Neural crest cell (in vitro differentiated cells): ENCODE data around the gene GNGT2. TPM values are rescaled to one million over a fixed set of nuclear protein-coding genes. Genes with fewer than 3 reads are reported as not detected.

Source experiments
- DNase-seq: peaks from one replicate; pipeline ENCODE4 v3.0.0; 2021; ENCODE audit warnings: low read depth, mixed read lengths, low spot score
- H3K27ac Mint-ChIP-seq: one replicate; pipeline ENCODE4 v1.8.0; 2021; ENCODE audit warnings: mild to moderate bottlenecking, mixed read lengths; ENCODE audit not compliant: unreplicated experiment
- H3K27me3 Mint-ChIP-seq: 2 replicates; pipeline ENCODE4 v1.8.0; 2021; ENCODE audit warnings: low read depth, mild to moderate bottlenecking, mixed read lengths
- H3K36me3 Mint-ChIP-seq: 2 replicates; pipeline ENCODE4 v1.8.0; 2021; ENCODE audit warnings: low read depth, mild to moderate bottlenecking, mixed read lengths
- H3K4me1 Mint-ChIP-seq: 2 replicates; pipeline ENCODE4 v1.8.0; 2021; ENCODE audit warnings: mixed read lengths
- H3K4me3 Mint-ChIP-seq: one replicate; pipeline ENCODE4 v1.8.0; 2021; ENCODE audit warnings: mild to moderate bottlenecking, mixed read lengths
- H3K9me3 Mint-ChIP-seq: 2 replicates; pipeline ENCODE4 v1.8.0; 2021; ENCODE audit warnings: mixed read lengths
- total RNA-seq: library from RNA; stranded (reverse); gene quantifications from 2 replicates; pipeline ENCODE4 v1.2.1, GENCODE V29; 2021
- TF ChIP-seq, protein P1 (sequence below): fragments of 200-600 bp; sonication (generic); conservative IDR thresholded peaks from 2 replicates; pipeline ENCODE4 v1.5.0; 2021; ENCODE audit warnings: antibody characterized with exemption, mild to moderate bottlenecking

The GNGT2 gene
- total RNA-seq, 1 donor from 2014 or later: not detected

DNA sequence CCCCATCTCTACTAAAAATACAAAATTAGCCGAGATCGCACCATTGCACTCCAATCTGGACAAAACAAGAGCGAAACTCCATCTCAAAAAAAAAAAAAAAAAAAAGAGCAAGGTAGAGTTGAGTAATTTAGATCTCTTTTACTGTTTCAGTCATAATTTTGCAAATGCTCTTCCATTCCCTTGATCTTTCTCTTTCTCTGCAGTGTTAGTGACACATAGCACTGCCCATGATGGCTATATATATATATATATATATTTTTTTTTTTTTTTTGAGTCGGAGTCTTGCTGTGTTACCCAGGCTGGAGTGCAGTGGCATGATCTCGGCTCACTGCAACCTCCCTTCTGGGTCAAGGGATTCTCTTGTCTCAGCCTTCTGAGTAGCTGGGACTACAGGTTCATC lies 32.4 kb upstream of the GNGT2 start:
- no peak overlapping the region for H3K27ac Mint-ChIP-seq
- peaks cover 7% of the 10 kb centered on the region for H3K27me3 Mint-ChIP-seq
- DNase-seq: no peak
- no peaks in the 10 kb centered on the region for H3K4me1 Mint-ChIP-seq
- H3K4me3 Mint-ChIP-seq: no peak overlapping the region
- no peaks in the 10 kb centered on the region for H3K9me3 Mint-ChIP-seq
- no peaks in the 10 kb centered on the region for H3K36me3 Mint-ChIP-seq
- TF ChIP-seq, protein P1, sequence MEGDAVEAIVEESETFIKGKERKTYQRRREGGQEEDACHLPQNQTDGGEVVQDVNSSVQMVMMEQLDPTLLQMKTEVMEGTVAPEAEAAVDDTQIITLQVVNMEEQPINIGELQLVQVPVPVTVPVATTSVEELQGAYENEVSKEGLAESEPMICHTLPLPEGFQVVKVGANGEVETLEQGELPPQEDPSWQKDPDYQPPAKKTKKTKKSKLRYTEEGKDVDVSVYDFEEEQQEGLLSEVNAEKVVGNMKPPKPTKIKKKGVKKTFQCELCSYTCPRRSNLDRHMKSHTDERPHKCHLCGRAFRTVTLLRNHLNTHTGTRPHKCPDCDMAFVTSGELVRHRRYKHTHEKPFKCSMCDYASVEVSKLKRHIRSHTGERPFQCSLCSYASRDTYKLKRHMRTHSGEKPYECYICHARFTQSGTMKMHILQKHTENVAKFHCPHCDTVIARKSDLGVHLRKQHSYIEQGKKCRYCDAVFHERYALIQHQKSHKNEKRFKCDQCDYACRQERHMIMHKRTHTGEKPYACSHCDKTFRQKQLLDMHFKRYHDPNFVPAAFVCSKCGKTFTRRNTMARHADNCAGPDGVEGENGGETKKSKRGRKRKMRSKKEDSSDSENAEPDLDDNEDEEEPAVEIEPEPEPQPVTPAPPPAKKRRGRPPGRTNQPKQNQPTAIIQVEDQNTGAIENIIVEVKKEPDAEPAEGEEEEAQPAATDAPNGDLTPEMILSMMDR: no peak

GRCh38 chr17:49241692-49242397 lies 31.5 kb upstream of the GNGT2 start:
- no peak for DNase-seq
- Mint-ChIP-seq H3K4me1 (no peaks in the 10 kb centered on the region), H3K36me3 (no peaks in the 10 kb centered on the region), H3K27ac (no peak overlapping the region), H3K27me3 (peaks cover 7% of the 10 kb centered on the region), H3K4me3 (no peak overlapping the region), H3K9me3 (no peaks in the 10 kb centered on the region)
- TF ChIP-seq, protein P1: no peak

GRCh38 chr17:49241040-49241439 lies 30.7 kb upstream of the GNGT2 start:
- H3K9me3 Mint-ChIP-seq: no peaks in the 10 kb centered on the region
- no peak for DNase-seq
- H3K27ac Mint-ChIP-seq: no peak overlapping the region
- H3K4me1 Mint-ChIP-seq: no peaks in the 10 kb centered on the region
- H3K27me3 Mint-ChIP-seq: peaks cover 7% of the 10 kb centered on the region
- TF ChIP-seq, protein P1: no peak
- H3K4me3 Mint-ChIP-seq: no peak overlapping the region
- H3K36me3 Mint-ChIP-seq: no peaks in the 10 kb centered on the region

GRCh38 chr17:49240619-49241018 lies 30.2 kb upstream of the GNGT2 start:
- Mint-ChIP-seq H3K27me3 (peaks cover 11% of the 10 kb centered on the region), H3K27ac (no peak overlapping the region)
- TF ChIP-seq, protein P1: no peak

GRCh38 chr17:49239963-49240362 lies 29.6 kb upstream of the GNGT2 start:
- no peak overlapping the region for H3K27ac Mint-ChIP-seq
- TF ChIP-seq, protein P1: no peak
- H3K4me1 Mint-ChIP-seq: no peaks in the 10 kb centered on the region
- peaks cover 14% of the 10 kb centered on the region for H3K27me3 Mint-ChIP-seq
- H3K4me3 Mint-ChIP-seq: no peak overlapping the region
- H3K9me3 Mint-ChIP-seq: no peaks in the 10 kb centered on the region
- DNase-seq: no peak
- no peaks in the 10 kb centered on the region for H3K36me3 Mint-ChIP-seq

More at GRCh38 chr17:49240619-49241018, 30.2 kb upstream of the GNGT2 start:
- no peaks in the 10 kb centered on the region for H3K36me3 Mint-ChIP-seq
- no peaks in the 10 kb centered on the region for H3K4me1 Mint-ChIP-seq
- no peak for DNase-seq
- no peaks in the 10 kb centered on the region for H3K9me3 Mint-ChIP-seq
- no peak overlapping the region for H3K4me3 Mint-ChIP-seq
